T-helper 1 cell treated with Interleukin-12 subunit alpha and Interleukin-12 subunit beta and Interleukin-4 antibody, amounts not matched to agents 30 μg/mL and 1 μg/mL, for 36 hours (primary cell): Measurements from ENCODE around the gene GM2A.
"Not testable (repeated sequence)": the region's sequence is repeated elsewhere in the genome, so short reads cannot be mapped to it uniquely, and the experiment has no call there.

Experiments used
- H3K27ac Mint-ChIP-seq: one replicate; pipeline ENCODE4 v1.8.0; 2021; ENCODE audit warnings: mild to moderate bottlenecking, mixed read lengths
- H3K27me3 Mint-ChIP-seq: one replicate; pipeline ENCODE4 v1.8.0; 2021; ENCODE audit warnings: low read depth, mixed read lengths
- H3K36me3 Mint-ChIP-seq: one replicate; pipeline ENCODE4 v1.8.0; 2021; ENCODE audit warnings: low read depth, mixed read lengths
- H3K4me1 Mint-ChIP-seq: one replicate; pipeline ENCODE4 v1.8.0; 2021; ENCODE audit warnings: low read depth, mixed read lengths
- H3K4me3 Mint-ChIP-seq: one replicate; pipeline ENCODE4 v1.8.0; 2021; ENCODE audit warnings: mild to moderate bottlenecking, moderate library complexity, mixed read lengths
- H3K9me3 Mint-ChIP-seq: one replicate; pipeline ENCODE4 v1.8.0; 2021; ENCODE audit warnings: mixed read lengths

The GM2A gene

GRCh38 chr5:151236888-151237287 is 16.1 kb upstream of the GM2A start:
- Mint-ChIP-seq H3K4me1 (peaks cover 9% of the 10 kb centered on the region), H3K4me3 (no peak overlapping the region), H3K9me3 (no peaks in the 10 kb centered on the region)

DNA sequence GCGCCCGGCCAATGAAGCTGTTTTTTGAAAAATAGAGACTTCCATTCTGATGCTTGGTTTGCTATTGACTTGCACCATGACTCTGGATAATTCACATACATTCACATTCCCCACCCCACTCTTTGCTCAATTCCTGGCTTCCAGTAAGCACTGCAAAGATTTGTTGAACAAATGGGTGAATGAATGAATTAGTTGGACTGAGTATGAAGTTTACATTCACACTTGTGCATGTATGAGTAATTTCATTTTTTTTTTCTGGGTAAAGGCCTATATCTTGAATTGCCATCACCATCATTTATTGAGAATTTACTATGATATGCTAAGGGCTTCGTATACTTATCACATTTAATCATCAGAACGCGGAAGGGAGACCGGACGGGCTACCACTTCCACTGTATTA is 15.3 kb upstream of the GM2A start:
- H3K36me3 Mint-ChIP-seq, result peaks cover 2% of the 10 kb centered on the region
- H3K4me1 Mint-ChIP-seq, result peaks cover 9% of the 10 kb centered on the region
- H3K27ac Mint-ChIP-seq, result no peak overlapping the region
- H3K4me3 Mint-ChIP-seq, result no peak overlapping the region
- H3K9me3 Mint-ChIP-seq, result no peaks in the 10 kb centered on the region
- H3K27me3 Mint-ChIP-seq, result no peaks in the 10 kb centered on the region

More at GRCh38 chr5:151236888-151237287, 16.1 kb upstream of the GM2A start:
- no peak overlapping the region for H3K27ac Mint-ChIP-seq
- H3K36me3 Mint-ChIP-seq, result peaks cover 4% of the 10 kb centered on the region
- no peaks in the 10 kb centered on the region for H3K27me3 Mint-ChIP-seq

- H3K4me3 Mint-ChIP-seq, result no peak overlapping the region
- H3K4me1 Mint-ChIP-seq, result peaks cover 12% of the 10 kb centered on the region
- H3K36me3 Mint-ChIP-seq, result peaks cover 2% of the 10 kb centered on the region
- no peaks in the 10 kb centered on the region for H3K9me3 Mint-ChIP-seq
- no peaks in the 10 kb centered on the region for H3K27me3 Mint-ChIP-seq
- H3K27ac Mint-ChIP-seq, result no peak overlapping the region
Observed at GRCh38 chr5:151238303-151238741, 14.7 kb upstream of the GM2A start.

DNA sequence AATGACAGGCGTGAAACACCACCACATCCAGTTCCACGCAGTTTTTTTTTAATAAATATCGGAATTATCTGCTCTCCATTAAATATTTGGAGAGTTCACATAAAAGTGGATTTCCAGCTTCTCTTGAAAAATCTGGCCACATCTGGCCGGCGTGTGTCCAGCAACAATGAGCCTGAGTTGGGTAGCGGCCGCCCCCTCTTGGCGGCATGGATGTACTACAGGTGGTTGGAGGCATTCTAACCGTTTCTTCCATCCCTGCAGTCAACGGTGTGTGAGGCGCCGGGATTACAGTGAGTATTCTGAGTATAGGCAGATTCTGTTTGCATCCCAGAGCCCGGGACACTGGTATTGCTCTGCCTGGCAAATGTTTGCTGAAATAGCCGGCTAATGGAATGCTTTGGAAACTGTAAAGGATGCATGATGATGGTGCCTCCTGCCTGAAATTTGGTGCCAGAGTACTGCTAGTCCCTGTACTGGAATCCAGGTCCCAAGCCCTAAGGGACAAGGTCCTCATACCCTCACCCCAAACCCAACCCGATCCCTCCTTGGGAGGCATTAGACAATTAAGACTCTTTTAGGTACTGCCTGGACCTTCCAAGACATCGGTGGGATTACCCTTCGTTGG is 13.6 kb upstream of the GM2A start:
- peaks cover 4% of the 10 kb centered on the region for H3K36me3 Mint-ChIP-seq
- H3K4me1 Mint-ChIP-seq, result peaks cover 17% of the 10 kb centered on the region
- no peaks in the 10 kb centered on the region for H3K27me3 Mint-ChIP-seq
- H3K27ac Mint-ChIP-seq, result no peak overlapping the region
- H3K9me3 Mint-ChIP-seq, result no peaks in the 10 kb centered on the region
- H3K4me3 Mint-ChIP-seq, result no peak overlapping the region

DNA sequence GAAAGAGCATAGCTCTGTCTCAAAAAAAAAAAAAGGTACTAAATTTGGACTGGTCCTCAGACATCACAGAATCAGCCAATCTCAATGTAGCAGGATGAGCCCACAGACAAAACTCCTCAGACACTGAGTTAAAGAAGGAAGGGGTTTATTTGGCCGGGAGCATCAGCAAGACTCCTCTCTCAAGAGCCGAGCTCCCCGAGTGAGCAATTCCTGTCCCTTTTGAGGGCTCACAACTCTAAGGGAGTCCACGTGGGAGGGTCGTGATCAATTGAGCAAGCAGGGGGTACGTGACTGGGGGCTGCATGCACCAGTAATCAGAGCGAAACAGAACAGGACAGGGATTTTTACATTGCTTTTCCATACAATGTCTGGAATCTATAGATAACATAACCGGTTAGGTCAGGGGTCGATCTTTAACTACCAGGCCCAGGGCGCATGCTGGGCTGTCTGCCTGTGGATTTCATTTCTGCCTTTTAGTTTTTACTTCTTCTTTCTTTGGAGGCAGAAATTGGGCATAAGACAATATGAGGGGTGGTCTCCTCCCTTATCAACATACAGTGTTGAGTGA is 12.6 kb upstream of the GM2A start:
- not testable (repeated sequence) for H3K27me3 Mint-ChIP-seq, H3K4me3 Mint-ChIP-seq, H3K36me3 Mint-ChIP-seq, H3K9me3 Mint-ChIP-seq, H3K27ac Mint-ChIP-seq
- H3K4me1 Mint-ChIP-seq, result peaks cover 16% of the 10 kb centered on the region

- Mint-ChIP-seq H3K4me1 (peaks cover 19% of the 10 kb centered on the region), H3K4me3 (no peak overlapping the region), H3K27me3 (no peaks in the 10 kb centered on the region), H3K27ac (no peak overlapping the region), H3K9me3 (no peaks in the 10 kb centered on the region), H3K36me3 (peaks cover 2% of the 10 kb centered on the region)
Observed at GRCh38 chr5:151240924-151241635, 11.9 kb upstream of the GM2A start.

- Mint-ChIP-seq H3K9me3 (no peaks in the 10 kb centered on the region), H3K27ac (no peak overlapping the region), H3K27me3 (no peaks in the 10 kb centered on the region), H3K36me3 (peaks cover 2% of the 10 kb centered on the region), H3K4me3 (no peak overlapping the region), H3K4me1 (peaks cover 19% of the 10 kb centered on the region)
Observed at GRCh38 chr5:151243127-151243526, 9.9 kb upstream of the GM2A start.

GRCh38 chr5:151243564-151243963 is 9.4 kb upstream of the GM2A start:
- Mint-ChIP-seq H3K27me3 (no peaks in the 10 kb centered on the region), H3K9me3 (no peaks in the 10 kb centered on the region), H3K36me3 (peaks cover 2% of the 10 kb centered on the region), H3K4me1 (peaks cover 19% of the 10 kb centered on the region), H3K4me3 (no peak overlapping the region), H3K27ac (no peak overlapping the region)

- H3K4me3 Mint-ChIP-seq, result no peak overlapping the region
- no peaks in the 10 kb centered on the region for H3K9me3 Mint-ChIP-seq
- no peaks in the 10 kb centered on the region for H3K27me3 Mint-ChIP-seq
- H3K4me1 Mint-ChIP-seq, result peaks cover 19% of the 10 kb centered on the region
- no peak overlapping the region for H3K27ac Mint-ChIP-seq
- peaks cover 2% of the 10 kb centered on the region for H3K36me3 Mint-ChIP-seq
Observed at GRCh38 chr5:151244206-151244605, 8.8 kb upstream of the GM2A start.

DNA sequence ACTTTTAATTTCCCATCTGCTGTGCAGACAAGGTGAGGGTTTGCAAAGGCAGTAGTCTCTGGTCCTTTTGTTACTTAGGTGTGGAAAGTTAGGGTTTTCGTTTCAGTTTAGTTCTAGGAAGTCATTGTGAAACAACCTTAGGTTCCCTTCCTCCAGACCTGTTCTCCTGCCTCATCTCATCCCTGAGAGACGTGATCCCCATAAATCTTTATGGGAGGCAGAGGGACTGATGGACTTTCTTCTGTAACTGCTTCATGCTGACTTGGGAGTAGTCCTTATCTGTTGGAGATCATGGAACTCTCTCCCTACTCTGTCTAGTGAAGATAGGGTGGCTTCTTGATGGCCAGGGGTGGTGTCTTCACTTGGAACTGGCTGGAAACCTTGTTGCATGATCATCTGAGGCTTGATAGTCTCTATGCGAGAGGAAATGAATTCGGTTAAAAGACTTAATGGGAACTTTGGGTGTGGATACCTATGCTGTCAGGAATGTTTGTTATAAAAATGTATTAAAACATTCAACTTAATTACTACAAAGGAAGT is 7.2 kb upstream of the GM2A start:
- Mint-ChIP-seq H3K27me3 (no peaks in the 10 kb centered on the region), H3K4me3 (no peak overlapping the region), H3K36me3 (peaks cover 4% of the 10 kb centered on the region), H3K9me3 (no peaks in the 10 kb centered on the region), H3K27ac (peak overlapping the region; percentile 26), H3K4me1 (peaks cover 22% of the 10 kb centered on the region)

- Mint-ChIP-seq H3K36me3 (peaks cover 4% of the 10 kb centered on the region), H3K4me3 (no peak overlapping the region), H3K27ac (no peak overlapping the region), H3K4me1 (peaks cover 31% of the 10 kb centered on the region), H3K27me3 (no peaks in the 10 kb centered on the region), H3K9me3 (no peaks in the 10 kb centered on the region)
Observed at GRCh38 chr5:151248651-151249050, 4.3 kb upstream of the GM2A start.

DNA sequence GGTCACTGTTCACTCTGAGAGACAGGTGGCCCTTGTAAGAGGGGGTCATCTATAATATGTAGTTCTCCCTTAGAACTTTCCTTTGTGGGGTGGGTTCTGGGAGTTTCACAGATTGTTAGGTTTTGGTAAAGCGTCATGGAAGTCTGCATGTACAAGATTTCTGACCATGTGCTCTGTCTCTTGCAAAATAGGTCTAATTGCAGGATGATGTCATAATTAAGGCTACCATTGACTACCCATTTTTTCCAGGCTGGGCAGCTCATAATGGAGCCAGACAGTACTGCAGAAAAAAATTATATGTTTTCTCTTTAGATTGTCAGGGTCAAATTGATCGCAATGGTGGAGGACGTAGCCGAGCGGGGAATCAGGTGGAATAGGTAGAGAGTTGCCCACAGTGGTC is 3.7 kb upstream of the GM2A start:
- no peak overlapping the region for H3K4me3 Mint-ChIP-seq
- peaks cover 31% of the 10 kb centered on the region for H3K4me1 Mint-ChIP-seq
- no peak overlapping the region for H3K27ac Mint-ChIP-seq
- H3K9me3 Mint-ChIP-seq, result no peaks in the 10 kb centered on the region
- no peaks in the 10 kb centered on the region for H3K27me3 Mint-ChIP-seq
- H3K36me3 Mint-ChIP-seq, result peaks cover 2% of the 10 kb centered on the region

GRCh38 chr5:151250346-151251000 is 2.5 kb upstream of the GM2A start:
- Mint-ChIP-seq H3K36me3 (peaks cover 2% of the 10 kb centered on the region), H3K27ac (peak overlapping the region; percentile 21), H3K4me3 (peak overlapping the region; percentile 56), H3K9me3 (no peaks in the 10 kb centered on the region), H3K4me1 (peaks cover 29% of the 10 kb centered on the region), H3K27me3 (no peaks in the 10 kb centered on the region)

DNA sequence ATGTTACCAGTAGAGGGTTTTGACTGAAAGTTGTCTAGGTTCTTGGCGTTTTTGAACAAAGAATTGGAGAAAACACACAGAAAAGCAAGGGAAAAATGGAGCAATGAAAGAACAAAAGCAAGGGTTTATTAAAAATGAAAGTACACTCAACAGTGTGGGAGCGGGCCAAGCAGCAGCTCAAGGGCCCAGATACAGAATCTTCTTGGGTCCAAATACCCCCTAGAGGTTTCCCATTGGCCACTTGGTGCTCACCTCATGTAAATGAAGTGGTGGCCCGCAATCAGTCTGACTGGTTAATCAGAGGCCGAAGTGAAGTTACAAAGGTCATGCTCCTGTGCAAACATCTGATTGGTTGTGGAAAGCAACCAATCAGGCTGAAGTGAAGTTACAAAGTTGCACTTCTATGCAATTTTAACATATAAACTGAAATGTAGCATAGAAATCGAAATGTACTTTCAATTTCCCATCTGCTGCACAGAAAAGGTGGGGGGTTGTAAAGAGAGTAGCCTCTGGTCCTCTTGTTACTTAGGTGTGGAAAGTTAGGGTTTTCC is 1.9 kb upstream of the GM2A start:
- Mint-ChIP-seq H3K27me3 (no peaks in the 10 kb centered on the region), H3K27ac (peak overlapping the region; percentile 72), H3K4me3 (peak overlapping the region; percentile 60), H3K36me3 (peaks cover 2% of the 10 kb centered on the region), H3K4me1 (peaks cover 30% of the 10 kb centered on the region), H3K9me3 (no peaks in the 10 kb centered on the region)
